ENCODE measurements around the gene OVCA2.

Gene OVCA2

DNA sequence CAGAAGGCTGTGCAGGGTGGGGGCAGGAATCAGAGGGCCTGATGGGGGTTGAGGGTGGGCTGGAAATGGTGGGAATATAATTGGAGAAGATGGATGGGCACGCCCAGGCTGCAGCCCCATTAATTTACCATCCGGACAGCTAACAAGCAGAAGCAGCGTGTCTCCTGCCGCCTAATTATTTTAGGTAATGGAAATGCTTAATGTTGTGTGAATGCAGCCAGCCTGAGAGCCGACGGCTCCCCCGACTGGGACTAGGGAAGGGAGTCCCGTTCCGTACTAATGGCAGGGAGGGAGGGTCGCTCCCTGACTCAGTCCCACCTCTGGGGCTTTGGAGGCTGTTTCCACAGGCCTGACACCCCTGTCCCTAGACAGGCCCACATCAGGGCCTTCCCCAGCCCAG is 4.7 kb upstream of the OVCA2 start:
- no peaks in the 10 kb centered on the region for H3K9me3 ChIP-seq (ENCODE audit: control insufficient read depth in 1 of 2, low read length in 2 of 2)
- H3K27me3 ChIP-seq (ENCODE audit: low read depth, low read length), result no peaks in the 10 kb centered on the region
- peaks cover 4 to 49% of the 10 kb centered on the region in 2 donors for H3K36me3 ChIP-seq (ENCODE audit: control insufficient read depth in 1 of 2, insufficient read depth in 2 of 2, low read length in 2 of 2)
- no peak overlapping the region for H3K4me3 ChIP-seq (ENCODE audit: low read depth in 1 of 2, low read length in 2 of 2)
- peaks cover 0 to 9% of the 10 kb centered on the region in 2 donors for H3K4me1 ChIP-seq (ENCODE audit: control insufficient read depth in 1 of 2, insufficient read depth in 2 of 2, low read length in 2 of 2)
- no peak overlapping the region for H3K27ac ChIP-seq (ENCODE audit: low read length)

DNA sequence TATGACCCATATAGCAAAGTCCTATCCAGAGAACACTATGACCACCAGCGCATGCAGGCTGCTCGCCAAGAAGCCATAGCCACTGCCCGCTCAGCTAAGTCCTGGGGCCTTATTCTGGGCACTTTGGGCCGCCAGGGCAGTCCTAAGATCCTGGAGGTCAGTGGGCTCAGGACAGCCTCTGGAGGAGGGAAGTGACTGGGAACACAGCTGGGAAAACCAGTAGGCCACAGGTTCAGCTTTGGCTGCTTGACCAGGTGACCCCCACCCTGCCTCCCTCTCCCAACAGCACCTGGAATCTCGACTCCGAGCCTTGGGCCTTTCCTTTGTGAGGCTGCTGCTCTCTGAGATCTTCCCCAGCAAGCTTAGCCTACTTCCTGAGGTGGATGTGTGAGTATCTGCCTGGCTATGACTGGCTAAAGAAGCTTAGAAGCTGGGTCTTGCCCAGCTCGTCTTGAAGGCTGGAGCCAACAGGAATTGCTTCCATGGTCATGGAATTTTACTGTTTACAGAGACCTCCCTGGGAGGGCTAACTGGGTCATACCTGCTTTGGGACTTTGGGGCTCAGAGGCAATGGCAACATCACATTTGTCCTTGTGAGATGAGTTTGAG is 1.5 kb upstream of the OVCA2 start:
- Histone ChIP-seq H3K9me3 (ENCODE audit: control insufficient read depth in 1 of 2, low read length in 2 of 2) (no peaks in the 10 kb centered on the region), H3K4me1 (ENCODE audit: control insufficient read depth in 1 of 2, insufficient read depth in 2 of 2, low read length in 2 of 2) (peaks cover 10 to 29% of the 10 kb centered on the region in 2 donors), H3K36me3 (ENCODE audit: control insufficient read depth in 1 of 2, insufficient read depth in 2 of 2, low read length in 2 of 2) (peaks cover 9 to 59% of the 10 kb centered on the region in 2 donors), H3K27ac (ENCODE audit: low read length) (no peak overlapping the region), H3K4me3 (ENCODE audit: low read depth in 1 of 2, low read length in 2 of 2) (no peak overlapping the region), H3K27me3 (ENCODE audit: low read depth, low read length) (no peaks in the 10 kb centered on the region)

GRCh38 chr17:2040942-2041560 is 771 bp upstream of the OVCA2 start:
- H3K27me3 ChIP-seq (ENCODE audit: low read depth, low read length), result no peaks in the 10 kb centered on the region
- peak overlapping the region; percentile 9 to 82 for H3K4me3 ChIP-seq (ENCODE audit: low read depth in 1 of 2, low read length in 2 of 2)
- peaks cover 10 to 29% of the 10 kb centered on the region in 2 donors for H3K4me1 ChIP-seq (ENCODE audit: control insufficient read depth in 1 of 2, insufficient read depth in 2 of 2, low read length in 2 of 2)
- H3K9me3 ChIP-seq (ENCODE audit: control insufficient read depth in 1 of 2, low read length in 2 of 2), result no peaks in the 10 kb centered on the region
- peaks cover 9 to 52% of the 10 kb centered on the region in 2 donors for H3K36me3 ChIP-seq (ENCODE audit: control insufficient read depth in 1 of 2, insufficient read depth in 2 of 2, low read length in 2 of 2)
- no peak overlapping the region for H3K27ac ChIP-seq (ENCODE audit: low read length)

DNA sequence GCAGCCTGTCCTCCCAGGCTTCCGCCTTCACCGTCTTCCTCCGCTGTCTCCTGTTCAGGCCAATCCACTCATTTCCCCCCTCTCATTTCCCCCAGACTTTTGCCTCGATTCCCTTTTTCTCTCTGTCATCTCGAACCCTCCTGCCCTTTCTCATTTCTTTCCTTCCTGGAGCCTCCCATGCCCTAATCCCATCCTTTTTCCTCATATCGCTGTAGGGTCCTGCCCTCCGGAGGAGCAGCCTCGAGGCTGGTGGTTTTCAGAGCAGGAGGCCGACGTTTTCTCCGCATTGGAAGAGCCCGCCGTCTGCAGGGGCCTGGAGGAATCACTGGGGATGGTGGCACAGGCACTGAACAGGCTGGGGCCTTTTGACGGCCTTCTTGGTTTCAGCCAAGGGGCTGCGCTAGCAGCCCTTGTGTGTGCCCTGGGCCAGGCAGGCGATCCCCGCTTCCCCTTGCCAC is 597 bp downstream of the OVCA2 start:
- H3K4me3 ChIP-seq (ENCODE audit: low read depth in 1 of 2, low read length in 2 of 2), result peak overlapping the region; percentile 82 to 92
- peaks cover 9 to 38% of the 10 kb centered on the region in 2 donors for H3K36me3 ChIP-seq (ENCODE audit: control insufficient read depth in 1 of 2, insufficient read depth in 2 of 2, low read length in 2 of 2)
- peak overlapping the region; percentile 89 for H3K27ac ChIP-seq (ENCODE audit: low read length)
- no peaks in the 10 kb centered on the region for H3K9me3 ChIP-seq (ENCODE audit: control insufficient read depth in 1 of 2, low read length in 2 of 2)
- no peaks in the 10 kb centered on the region for H3K27me3 ChIP-seq (ENCODE audit: low read depth, low read length)
- H3K4me1 ChIP-seq (ENCODE audit: control insufficient read depth in 1 of 2, insufficient read depth in 2 of 2, low read length in 2 of 2), result peaks cover 10 to 29% of the 10 kb centered on the region in 2 donors

GRCh38 chr17:2042933-2043332 is 1.1 kb downstream of the OVCA2 start:
- H3K36me3 ChIP-seq (ENCODE audit: control insufficient read depth in 1 of 2, insufficient read depth in 2 of 2, low read length in 2 of 2), result peaks cover 9 to 33% of the 10 kb centered on the region in 2 donors
- H3K27ac ChIP-seq (ENCODE audit: low read length), result peak overlapping the region; percentile 39
- H3K4me3 ChIP-seq (ENCODE audit: low read depth in 1 of 2, low read length in 2 of 2), result peak overlapping the region; percentile 82 to 92
- H3K9me3 ChIP-seq (ENCODE audit: control insufficient read depth in 1 of 2, low read length in 2 of 2), result no peaks in the 10 kb centered on the region
- peaks cover 10 to 29% of the 10 kb centered on the region in 2 donors for H3K4me1 ChIP-seq (ENCODE audit: control insufficient read depth in 1 of 2, insufficient read depth in 2 of 2, low read length in 2 of 2)
- H3K27me3 ChIP-seq (ENCODE audit: low read depth, low read length), result no peaks in the 10 kb centered on the region

GRCh38 chr17:2043785-2044184 is 2.0 kb downstream of the OVCA2 start:
- Histone ChIP-seq H3K36me3 (ENCODE audit: control insufficient read depth in 1 of 2, insufficient read depth in 2 of 2, low read length in 2 of 2) (peaks cover 9 to 26% of the 10 kb centered on the region in 2 donors), H3K27ac (ENCODE audit: low read length) (peak overlapping the region; percentile 39), H3K27me3 (ENCODE audit: low read depth, low read length) (no peaks in the 10 kb centered on the region), H3K4me1 (ENCODE audit: control insufficient read depth in 1 of 2, insufficient read depth in 2 of 2, low read length in 2 of 2) (peaks cover 10 to 32% of the 10 kb centered on the region in 2 donors), H3K9me3 (ENCODE audit: control insufficient read depth in 1 of 2, low read length in 2 of 2) (no peaks in the 10 kb centered on the region), H3K4me3 (ENCODE audit: low read depth in 1 of 2, low read length in 2 of 2) (no peak overlapping the region)

DNA sequence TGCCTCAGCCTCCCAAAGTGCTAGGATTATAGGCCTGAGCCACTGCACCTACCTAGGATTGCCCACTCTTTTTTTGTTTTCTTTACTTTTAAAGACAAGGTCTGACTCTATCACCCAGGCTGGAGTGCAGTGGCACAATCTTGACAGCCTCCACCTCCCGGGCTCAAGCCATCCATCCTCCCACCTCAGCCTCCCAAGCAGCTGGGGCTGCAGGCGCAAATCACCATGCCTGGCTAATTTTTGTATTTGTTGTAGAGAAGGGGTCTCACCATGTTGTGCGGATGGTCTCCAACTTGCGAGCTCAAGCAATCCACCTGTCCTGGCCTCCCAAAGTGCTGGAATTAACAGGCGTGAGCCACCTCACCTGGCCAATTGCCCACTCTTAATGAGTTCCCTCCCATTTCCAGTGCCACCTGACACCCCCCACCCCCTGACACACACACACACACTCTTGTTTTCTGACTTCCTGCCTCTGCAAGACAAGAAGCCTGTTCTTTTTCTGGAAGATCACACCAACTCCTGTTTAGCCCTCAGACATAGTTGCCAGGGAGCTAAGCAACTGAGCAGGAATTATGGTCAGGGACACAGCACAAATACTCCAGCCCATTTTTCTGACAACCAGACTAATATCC is 2.6 kb downstream of the OVCA2 start:
- Histone ChIP-seq H3K4me3 (ENCODE audit: low read depth in 1 of 2, low read length in 2 of 2) (no peak overlapping the region), H3K27ac (ENCODE audit: low read length) (no peak overlapping the region), H3K9me3 (ENCODE audit: control insufficient read depth in 1 of 2, low read length in 2 of 2) (no peaks in the 10 kb centered on the region), H3K4me1 (ENCODE audit: control insufficient read depth in 1 of 2, insufficient read depth in 2 of 2, low read length in 2 of 2) (peaks cover 10 to 38% of the 10 kb centered on the region in 2 donors), H3K27me3 (ENCODE audit: low read depth, low read length) (no peaks in the 10 kb centered on the region), H3K36me3 (ENCODE audit: control insufficient read depth in 1 of 2, insufficient read depth in 2 of 2, low read length in 2 of 2) (peaks cover 9 to 26% of the 10 kb centered on the region in 2 donors)

GRCh38 chr17:2047590-2047989 is 5.8 kb downstream of the OVCA2 start:
- no peak overlapping the region for H3K27ac ChIP-seq (ENCODE audit: low read length)
- H3K4me1 ChIP-seq (ENCODE audit: control insufficient read depth in 1 of 2, insufficient read depth in 2 of 2, low read length in 2 of 2), result peaks cover 10 to 38% of the 10 kb centered on the region in 2 donors
- H3K36me3 ChIP-seq (ENCODE audit: control insufficient read depth in 1 of 2, insufficient read depth in 2 of 2, low read length in 2 of 2), result peaks cover 9 to 17% of the 10 kb centered on the region in 2 donors
- H3K27me3 ChIP-seq (ENCODE audit: low read depth, low read length), result peaks cover 7% of the 10 kb centered on the region
- no peak overlapping the region for H3K4me3 ChIP-seq (ENCODE audit: low read depth in 1 of 2, low read length in 2 of 2)
- no peaks in the 10 kb centered on the region for H3K9me3 ChIP-seq (ENCODE audit: control insufficient read depth in 1 of 2, low read length in 2 of 2)

DNA sequence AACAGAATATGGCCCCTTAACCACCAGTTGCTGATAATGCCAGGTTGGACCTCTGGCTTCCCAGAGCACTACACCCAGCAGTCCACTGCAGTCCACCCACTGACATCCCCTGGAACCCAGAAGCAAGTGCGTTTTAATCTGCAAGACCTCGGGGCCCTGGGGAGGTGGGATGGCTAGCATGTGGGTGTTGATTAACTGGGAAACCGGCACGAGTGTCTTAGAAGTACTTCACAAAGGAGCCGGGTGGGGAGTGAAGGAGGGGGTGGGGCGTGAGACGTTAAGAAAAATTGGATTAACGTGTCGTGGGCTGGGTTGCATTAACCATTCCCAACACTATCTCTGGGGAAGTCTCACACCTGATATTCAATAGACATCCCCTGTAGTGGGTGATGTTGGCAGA is 7.0 kb downstream of the OVCA2 start:
- Histone ChIP-seq H3K9me3 (ENCODE audit: control insufficient read depth in 1 of 2, low read length in 2 of 2) (no peaks in the 10 kb centered on the region), H3K27ac (ENCODE audit: low read length) (no peak overlapping the region), H3K4me1 (ENCODE audit: control insufficient read depth in 1 of 2, insufficient read depth in 2 of 2, low read length in 2 of 2) (peaks cover 0 to 31% of the 10 kb centered on the region in 2 donors), H3K36me3 (ENCODE audit: control insufficient read depth in 1 of 2, insufficient read depth in 2 of 2, low read length in 2 of 2) (peaks cover 0 to 6% of the 10 kb centered on the region in 2 donors), H3K4me3 (ENCODE audit: low read depth in 1 of 2, low read length in 2 of 2) (peak overlapping the region; percentile 38 to 77), H3K27me3 (ENCODE audit: low read depth, low read length) (peaks cover 7% of the 10 kb centered on the region)

DNA sequence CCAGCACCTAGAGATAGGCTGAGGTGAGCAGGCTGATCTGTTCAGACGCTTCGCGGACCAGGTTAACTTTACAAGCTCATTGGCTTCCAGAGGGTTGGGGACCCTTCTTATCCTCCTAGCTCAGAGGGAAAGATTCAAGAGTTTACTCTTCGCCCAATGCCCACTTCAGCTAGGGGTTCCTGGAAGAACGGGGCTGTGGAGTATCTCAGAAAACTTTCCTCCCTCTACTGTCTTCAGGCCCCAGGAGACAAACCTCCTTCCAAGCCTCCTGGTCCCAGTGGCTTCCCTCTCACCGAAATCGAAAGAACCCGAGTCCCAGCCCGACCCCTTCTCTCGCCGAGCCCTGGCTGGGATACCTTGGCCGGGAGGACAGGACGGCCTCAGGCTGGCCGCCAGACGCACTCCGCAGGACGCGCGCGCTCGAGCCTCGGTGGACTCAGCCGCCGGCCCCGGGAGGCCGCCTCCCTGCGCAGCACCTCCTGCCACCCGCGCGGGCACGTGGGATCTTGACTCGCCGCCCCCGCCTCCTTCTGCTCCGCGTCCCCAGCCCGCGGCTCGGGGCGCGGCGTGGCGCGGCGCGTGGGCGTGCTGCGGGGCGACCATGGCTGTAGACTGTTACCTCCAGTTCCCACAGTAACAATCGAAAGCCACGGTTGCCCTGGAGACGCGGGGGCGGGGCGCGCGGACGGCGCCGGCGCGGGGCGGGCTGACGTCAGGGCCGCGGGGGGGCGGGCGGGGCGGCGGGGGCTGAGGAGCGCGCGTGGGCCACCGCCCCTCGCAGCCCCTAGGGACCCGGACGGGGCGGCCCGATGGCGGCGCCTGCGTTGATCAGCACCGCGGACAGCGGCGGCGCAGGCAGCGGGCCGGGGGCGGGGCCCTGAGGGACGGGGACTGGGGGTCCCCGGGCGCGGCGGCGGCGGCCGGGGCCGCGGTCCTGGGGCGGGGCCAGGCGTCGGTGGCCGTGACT is 7.8 kb downstream of the OVCA2 start:
- Histone ChIP-seq H3K4me1 (ENCODE audit: control insufficient read depth in 1 of 2, insufficient read depth in 2 of 2, low read length in 2 of 2) (peaks cover 0 to 36% of the 10 kb centered on the region in 2 donors), H3K27ac (ENCODE audit: low read length) (no peak overlapping the region), H3K36me3 (ENCODE audit: control insufficient read depth in 1 of 2, insufficient read depth in 2 of 2, low read length in 2 of 2) (no peaks in the 10 kb centered on the region), H3K9me3 (ENCODE audit: control insufficient read depth in 1 of 2, low read length in 2 of 2) (no peaks in the 10 kb centered on the region), H3K4me3 (ENCODE audit: low read depth in 1 of 2, low read length in 2 of 2) (peak overlapping the region; percentile 38 to 77), H3K27me3 (ENCODE audit: low read depth, low read length) (peaks cover 7% of the 10 kb centered on the region)

All from muscle layer of duodenum (tissue), 2 donors.